SK-N-SH (cell line): Measurements from ENCODE around the gene TRPV2. TPM values are rescaled to one million over a fixed set of nuclear protein-coding genes. Genes with fewer than 3 reads are reported as not detected.

Source experiments
- CTCF ChIA-PET: fragments of 300-600, 350-600 bp; formaldehyde crosslinking; extraction: SDS; loops from one replicate; lab custom pipeline; 2021; lab: Yijun Ruan, JAX
- POLR2A ChIA-PET: fragments of 350-600 bp; sonication (Branson Sonifier 250); formaldehyde crosslinking; extraction: SDS; loops from one replicate; lab custom pipeline; 2020; ENCODE audit warnings: antibody characterized with exemption, inconsistent platforms; lab: Yijun Ruan, JAX
- DNase-seq: peaks from one replicate; pipeline ENCODE4 v3.0.0; 2012
- H2AFZ ChIP-seq: fragments of 200-600 bp; sonication (generic); 2 replicates; pipeline ENCODE4 v1.8.1; 2016; ENCODE audit warnings: antibody characterized with exemption, mild to moderate bottlenecking, low read depth
- H3F3A ChIP-seq: fragments of 200-600 bp; sonication (generic); replicated peaks from 2 replicates; pipeline ENCODE3; 2016; ENCODE audit warnings: antibody characterized with exemption, mild to moderate bottlenecking; ENCODE audit not compliant: insufficient read depth
- H3K27ac ChIP-seq, 2 experiments: fragments of 200-500 bp in 1 of 2; fragments of 200-600 bp in 1 of 2; sonication (Bioruptor generic) in 1 of 2; sonication (generic), shearing (Covaris generic) in 1 of 2; 2 replicates each; pipeline versions ENCODE4 v1.5.1 to v1.6.1; 2014 to 2016; ENCODE audit warnings: low read depth in 2 of 2, inconsistent platforms in 1 of 2, low read length in 1 of 2, mild to moderate bottlenecking in 1 of 2, mixed read lengths in 1 of 2
- H3K27me3 ChIP-seq: fragments of 200-600 bp; sonication (generic), shearing (Covaris generic); 2 replicates; pipeline ENCODE4 v1.6.1; 2016; ENCODE audit warnings: mixed run types; ENCODE audit not compliant: insufficient read depth
- H3K36me3 ChIP-seq, 2 experiments: fragments of 200-500 bp in 1 of 2; fragments of 200-600 bp in 1 of 2; sonication (Bioruptor generic) in 1 of 2; sonication (generic) in 1 of 2; replicated peaks in 1 of 2; 2 replicates each; pipeline versions ENCODE3 to v1.5.1; 2014 to 2016; ENCODE audit warnings: low read length in 1 of 2, mild to moderate bottlenecking in 1 of 2; ENCODE audit not compliant: insufficient read depth in 2 of 2, control insufficient read depth in 1 of 2
- H3K4me1 ChIP-seq, 2 experiments: fragments of 200-500 bp in 1 of 2; fragments of 200-600 bp in 1 of 2; sonication (Bioruptor generic) in 1 of 2; sonication (generic), shearing (Covaris generic) in 1 of 2; 2 replicates each; pipeline versions ENCODE4 v1.5.1 to v1.6.1; 2014 to 2016; ENCODE audit warnings: low read depth in 1 of 2, low read length in 1 of 2, mixed run types in 1 of 2; ENCODE audit not compliant: insufficient read depth in 2 of 2, control insufficient read depth in 1 of 2
- H3K4me2 ChIP-seq: fragments of 200-600 bp; sonication (generic), shearing (Covaris generic); 2 replicates; pipeline ENCODE4 v1.6.1; 2017; ENCODE audit warnings: mixed run types
- H3K4me3 ChIP-seq, 2 experiments: fragments of 200-500 bp in 1 of 2; fragments of 200-600 bp in 1 of 2; sonication (Bioruptor generic) in 1 of 2; sonication (generic), shearing (Covaris generic) in 1 of 2; 2 replicates each; pipeline versions ENCODE4 v1.5.1 to v1.8.1; 2014 to 2016; ENCODE audit warnings: low read depth in 2 of 2, inconsistent platforms in 1 of 2, low read length in 1 of 2, mild to moderate bottlenecking in 1 of 2, mixed read lengths in 1 of 2, moderate library complexity in 1 of 2
- H3K79me2 ChIP-seq: fragments of 200-600 bp; sonication (generic); 2 replicates; pipeline ENCODE4 v1.8.1; 2017; ENCODE audit warnings: mild to moderate bottlenecking; ENCODE audit not compliant: insufficient read depth
- H3K9ac ChIP-seq: fragments of 200-600 bp; sonication (generic); 2 replicates; pipeline ENCODE4 v1.6.1; 2017; ENCODE audit warnings: mixed run types
- H3K9me2 ChIP-seq: fragments of 200-600 bp; sonication (generic); 2 replicates; pipeline ENCODE4 v1.6.1; 2017; ENCODE audit warnings: mixed run types
- H3K9me3 ChIP-seq: fragments of 200-600 bp; sonication (generic); 2 replicates; pipeline ENCODE4 v1.6.1; 2017; ENCODE audit warnings: mixed run types, mild to moderate bottlenecking, moderate library complexity
- H4K20me1 ChIP-seq: fragments of 200-600 bp; sonication (generic); 2 replicates; pipeline ENCODE4 v1.6.1; 2017; ENCODE audit warnings: mild to moderate bottlenecking, mixed run types; ENCODE audit not compliant: insufficient read depth
- CHD2 ChIP-seq: fragments of 150-350 bp; IDR thresholded peaks from 2 replicates; pipeline ENCODE4 v1.6.1; 2018; ENCODE audit warnings: low read length; ENCODE audit not compliant: partially characterized antibody
- ELF1 ChIP-seq: IDR thresholded peaks from 2 replicates; pipeline ENCODE4 v1.4.0; 2012
- EP300 ChIP-seq, 2 experiments: IDR thresholded peaks; 2 replicates each; pipeline versions ENCODE4 v1.4.0 to v1.6.1; 2012; ENCODE audit warnings: borderline replicate concordance in 1 of 2, low read depth in 1 of 2, low read length in 1 of 2
- FOSL2 ChIP-seq: IDR thresholded peaks from 2 replicates; pipeline ENCODE4 v1.4.0; 2012; ENCODE audit warnings: low read depth, mild to moderate bottlenecking, moderate library complexity, borderline replicate concordance
- FOXJ3 ChIP-seq: sonication (generic); formaldehyde crosslinking; IDR thresholded peaks from 2 replicates; pipeline ENCODE4 v1.5.1; 2020; ENCODE audit warnings: mild to moderate bottlenecking, missing genetic modification reagents
- FOXM1 ChIP-seq: IDR thresholded peaks from 2 replicates; pipeline ENCODE4 v1.4.0; 2012; ENCODE audit warnings: low read depth, mild to moderate bottlenecking
- GABPA ChIP-seq: IDR thresholded peaks from 2 replicates; pipeline ENCODE4 v1.4.0; 2012; ENCODE audit warnings: low read depth, mild to moderate bottlenecking
- GATA2 ChIP-seq: sonication (generic); formaldehyde crosslinking; IDR thresholded peaks from 2 replicates; pipeline ENCODE4 v1.5.0; 2020; ENCODE audit warnings: mild to moderate bottlenecking, missing genetic modification reagents
- MAX ChIP-seq: IDR thresholded peaks from 2 replicates; pipeline ENCODE4 v1.4.0; 2012; ENCODE audit warnings: low read depth
- MEF2A ChIP-seq: IDR thresholded peaks from 2 replicates; pipeline ENCODE4 v1.4.0; 2012; ENCODE audit warnings: low read depth, borderline replicate concordance
- MXI1 ChIP-seq: IDR thresholded peaks from 2 replicates; pipeline ENCODE4 v1.6.1; 2012; ENCODE audit warnings: mild to moderate bottlenecking, low read depth, low read length, improper control_type of control experiment
- NFIC ChIP-seq: IDR thresholded peaks from 2 replicates; pipeline ENCODE4 v1.4.0; 2012; ENCODE audit warnings: borderline replicate concordance
- POLR2AphosphoS5 ChIP-seq: IDR thresholded peaks from 2 replicates; pipeline ENCODE4 v1.6.1; 2012; ENCODE audit warnings: low read depth, low read length
- RAD21 ChIP-seq: IDR thresholded peaks from 2 replicates; pipeline ENCODE4 v1.6.1; 2012; ENCODE audit warnings: mild to moderate bottlenecking, low read length
- RCOR1 ChIP-seq: fragments of 150-350 bp; IDR thresholded peaks from 2 replicates; pipeline ENCODE4 v1.6.1; 2017; ENCODE audit warnings: antibody characterized with exemption, low read length
- RFX5 ChIP-seq: IDR thresholded peaks from 2 replicates; pipeline ENCODE4 v1.6.1; 2012; ENCODE audit warnings: mild to moderate bottlenecking, improper control_type of control experiment, low read length
- RXRA ChIP-seq: IDR thresholded peaks from 2 replicates; pipeline ENCODE4 v1.4.0; 2012; ENCODE audit warnings: low read depth, mild to moderate bottlenecking, borderline replicate concordance
- SMC3 ChIP-seq: IDR thresholded peaks from 2 replicates; pipeline ENCODE4 v1.6.1; 2012; ENCODE audit warnings: low read depth, low read length, improper control_type of control experiment
- TAF1 ChIP-seq: IDR thresholded peaks from 2 replicates; pipeline ENCODE4 v1.6.1; 2012; ENCODE audit warnings: low read depth, mild to moderate bottlenecking, low read length, moderate library complexity, borderline replicate concordance
- TCF12 ChIP-seq: IDR thresholded peaks from 2 replicates; pipeline ENCODE4 v1.4.0; 2012
- USF2 ChIP-seq: fragments of 150-350 bp; IDR thresholded peaks from 2 replicates; pipeline ENCODE4 v1.6.1; 2017; ENCODE audit warnings: antibody characterized with exemption, low read length, low read depth, borderline replicate concordance
- YY1 ChIP-seq: IDR thresholded peaks from 2 replicates; pipeline ENCODE4 v1.4.0; 2012; ENCODE audit warnings: low read depth, mild to moderate bottlenecking
- WGBS: methylation state at CpG from one replicate; pipeline ENCODE4 v1.1.6; 2017; ENCODE audit warnings: low lambda C conversion rate; 5-methylcytosine and 5-hydroxymethylcytosine counted together
- polyA plus RNA-seq, 3 experiments: library from polyadenylated mRNA; depleted of rRNA; stranded (reverse); fragments of >200 nt; gene quantifications; 2 replicates each; pipeline ENCODE4 v1.2.3, GENCODE V29; 2012
- TF ChIP-seq, protein P1 (sequence below): IDR thresholded peaks from 2 replicates; pipeline ENCODE4 v1.6.1; 2012; ENCODE audit warnings: mild to moderate bottlenecking, low read depth, low read length, moderate library complexity
- TF ChIP-seq, protein P2 (sequence below): IDR thresholded peaks from 2 replicates; pipeline ENCODE4; 2012
- TF ChIP-seq, protein P3 (sequence below): IDR thresholded peaks from 2 replicates; pipeline ENCODE4 v1.4.0; 2012; ENCODE audit warnings: low read depth, borderline replicate concordance

TRPV2 gene
- polyA plus RNA-seq, 1 of the 3 experiments (the other 2 are of a cell fraction) = 11.0 TPM

- no peak overlapping the region for H2AFZ ChIP-seq
- H3K9me2 ChIP-seq = no peaks in the 10 kb centered on the region
- peak overlapping the region; percentile 41; the same call in 1 of the 2 replicates for H3K9ac ChIP-seq
- POLR2A ChIA-PET = interaction anchor here (0.7 to 1.5 kb wide), 3 partner anchors 21 to 216 kb away, joined by 3 to 9 read pairs (median 5); no protein-coding TSS in a partner anchor
- peak overlapping the region; percentile 83 for H3K4me2 ChIP-seq
- peaks cover 26 to 35% of the 10 kb centered on the region in 2 experiments for H3K4me1 ChIP-seq
- no peak overlapping the region for H3K4me3 ChIP-seq
- H3K27me3 ChIP-seq = no peaks in the 10 kb centered on the region
- no peaks in the 10 kb centered on the region for H3K9me3 ChIP-seq
- peak overlapping the region; percentile 78 to 98 for H3K27ac ChIP-seq
- H4K20me1 ChIP-seq = no peaks in the 10 kb centered on the region
- DNase-seq = no peak
- no peaks in the 10 kb centered on the region for H3K36me3 ChIP-seq
- H3K79me2 ChIP-seq = no peaks in the 10 kb centered on the region
- 81% methylated on average over 6 of the region's 7 CpGs for WGBS
- CTCF ChIA-PET = interaction anchor here (0.6 to 2.1 kb wide), 8 partner anchors 10 to 154 kb away, joined by 3 to 8 read pairs (median 4); no protein-coding TSS in a partner anchor
- peaks cover 34% of the 10 kb centered on the region for H3F3A ChIP-seq
- no peak for TF ChIP-seq MXI1
- TF ChIP-seq GATA2 = no peak
- TF ChIP-seq, protein P1, sequence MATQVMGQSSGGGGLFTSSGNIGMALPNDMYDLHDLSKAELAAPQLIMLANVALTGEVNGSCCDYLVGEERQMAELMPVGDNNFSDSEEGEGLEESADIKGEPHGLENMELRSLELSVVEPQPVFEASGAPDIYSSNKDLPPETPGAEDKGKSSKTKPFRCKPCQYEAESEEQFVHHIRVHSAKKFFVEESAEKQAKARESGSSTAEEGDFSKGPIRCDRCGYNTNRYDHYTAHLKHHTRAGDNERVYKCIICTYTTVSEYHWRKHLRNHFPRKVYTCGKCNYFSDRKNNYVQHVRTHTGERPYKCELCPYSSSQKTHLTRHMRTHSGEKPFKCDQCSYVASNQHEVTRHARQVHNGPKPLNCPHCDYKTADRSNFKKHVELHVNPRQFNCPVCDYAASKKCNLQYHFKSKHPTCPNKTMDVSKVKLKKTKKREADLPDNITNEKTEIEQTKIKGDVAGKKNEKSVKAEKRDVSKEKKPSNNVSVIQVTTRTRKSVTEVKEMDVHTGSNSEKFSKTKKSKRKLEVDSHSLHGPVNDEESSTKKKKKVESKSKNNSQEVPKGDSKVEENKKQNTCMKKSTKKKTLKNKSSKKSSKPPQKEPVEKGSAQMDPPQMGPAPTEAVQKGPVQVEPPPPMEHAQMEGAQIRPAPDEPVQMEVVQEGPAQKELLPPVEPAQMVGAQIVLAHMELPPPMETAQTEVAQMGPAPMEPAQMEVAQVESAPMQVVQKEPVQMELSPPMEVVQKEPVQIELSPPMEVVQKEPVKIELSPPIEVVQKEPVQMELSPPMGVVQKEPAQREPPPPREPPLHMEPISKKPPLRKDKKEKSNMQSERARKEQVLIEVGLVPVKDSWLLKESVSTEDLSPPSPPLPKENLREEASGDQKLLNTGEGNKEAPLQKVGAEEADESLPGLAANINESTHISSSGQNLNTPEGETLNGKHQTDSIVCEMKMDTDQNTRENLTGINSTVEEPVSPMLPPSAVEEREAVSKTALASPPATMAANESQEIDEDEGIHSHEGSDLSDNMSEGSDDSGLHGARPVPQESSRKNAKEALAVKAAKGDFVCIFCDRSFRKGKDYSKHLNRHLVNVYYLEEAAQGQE = 0 out of 2 replicates have a peak, but pooled peaks have one; percentile 51
- TF ChIP-seq RFX5 = no peak
- no peak for TF ChIP-seq USF2
- no peak for TF ChIP-seq FOXJ3
- TF ChIP-seq TCF12 = peak; percentile 66
- 0 out of 4 replicates have a peak, but pooled peaks of 1 of the 2 experiments have one; percentile 16 for TF ChIP-seq EP300 (IDR thresholded peaks at IDR 0.05; ENCODE audit: borderline replicate concordance in 1 of 2, low read depth in 1 of 2, low read length in 1 of 2)
- 0 out of 2 replicates have a peak, but pooled peaks have one; percentile 24 for TF ChIP-seq NFIC
- TF ChIP-seq GABPA = no peak
- TF ChIP-seq RAD21 = no peak
- no peak for TF ChIP-seq FOXM1
- TF ChIP-seq, protein P2, sequence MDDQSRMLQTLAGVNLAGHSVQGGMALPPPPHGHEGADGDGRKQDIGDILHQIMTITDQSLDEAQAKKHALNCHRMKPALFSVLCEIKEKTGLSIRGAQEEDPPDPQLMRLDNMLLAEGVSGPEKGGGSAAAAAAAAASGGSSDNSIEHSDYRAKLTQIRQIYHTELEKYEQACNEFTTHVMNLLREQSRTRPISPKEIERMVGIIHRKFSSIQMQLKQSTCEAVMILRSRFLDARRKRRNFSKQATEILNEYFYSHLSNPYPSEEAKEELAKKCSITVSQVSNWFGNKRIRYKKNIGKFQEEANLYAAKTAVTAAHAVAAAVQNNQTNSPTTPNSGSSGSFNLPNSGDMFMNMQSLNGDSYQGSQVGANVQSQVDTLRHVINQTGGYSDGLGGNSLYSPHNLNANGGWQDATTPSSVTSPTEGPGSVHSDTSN = peak; percentile 64; the same call in 1 of the 2 replicates
- no peak for TF ChIP-seq CHD2
- no peak for TF ChIP-seq MEF2A
- TF ChIP-seq ELF1 = no peak
- TF ChIP-seq SMC3 = no peak
- TF ChIP-seq RXRA = peak; percentile 40; the same call in 1 of the 2 replicates
- no peak for TF ChIP-seq TAF1
- no peak for TF ChIP-seq FOSL2
- TF ChIP-seq, protein P3, sequence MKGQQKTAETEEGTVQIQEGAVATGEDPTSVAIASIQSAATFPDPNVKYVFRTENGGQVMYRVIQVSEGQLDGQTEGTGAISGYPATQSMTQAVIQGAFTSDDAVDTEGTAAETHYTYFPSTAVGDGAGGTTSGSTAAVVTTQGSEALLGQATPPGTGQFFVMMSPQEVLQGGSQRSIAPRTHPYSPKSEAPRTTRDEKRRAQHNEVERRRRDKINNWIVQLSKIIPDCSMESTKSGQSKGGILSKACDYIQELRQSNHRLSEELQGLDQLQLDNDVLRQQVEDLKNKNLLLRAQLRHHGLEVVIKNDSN = no peak
- TF ChIP-seq MAX = 0 out of 2 replicates have a peak, but pooled peaks have one; percentile 27
- no peak for TF ChIP-seq RCOR1
- TF ChIP-seq POLR2AphosphoS5 = no peak
- no peak for TF ChIP-seq YY1
These were observed 2.7 kb downstream of the TRPV2 start for GRCh38 chr17:16417896-16418684.
